CD4-positive, alpha-beta T cell treated with Interleukin-4 for 1 hour (primary cell): ENCODE measurements around the gene ERGIC3.
"Not testable (repeated sequence)": the region's sequence is repeated elsewhere in the genome, so short reads cannot be mapped to it uniquely, and the experiment has no call there.

ENCODE experiments used
- DNase-seq, 2 donors: peaks; one replicate each; pipeline ENCODE4 v3.0.0-alpha.2; 2020 to 2022

Gene ERGIC3

GRCh38 chr20:35541783-35542662, at the start of gene ERGIC3:
TSS of gene ERGIC3 (plus strand) at chr20:35542078. CDS start at chr20:35542098, 20 bp downstream.
- peak; percentile 97 to 98 for DNase-seq

- no peak for DNase-seq
Measured at GRCh38 chr20:35492352-35492751, 49.5 kb upstream of the ERGIC3 start.

- DNase-seq = no peak
Measured at GRCh38 chr20:35496481-35496880, 45.4 kb upstream of the ERGIC3 start.

- DNase-seq = no peak
Measured at GRCh38 chr20:35497320-35497719, 44.6 kb upstream of the ERGIC3 start.

- DNase-seq = no peak
Measured at GRCh38 chr20:35497780-35498189, 44.1 kb upstream of the ERGIC3 start.

- no peak for DNase-seq
Measured at GRCh38 chr20:35499271-35499670, 42.6 kb upstream of the ERGIC3 start.

GRCh38 chr20:35502352-35502751, 39.5 kb upstream of the ERGIC3 start:
- DNase-seq = peak in 1 of 2 donors; percentile 65

- DNase-seq = no peak
Measured at GRCh38 chr20:35503281-35503680, 38.6 kb upstream of the ERGIC3 start.

GRCh38 chr20:35503841-35504561, 37.9 kb upstream of the ERGIC3 start:
- DNase-seq = no peak

GRCh38 chr20:35504751-35505150, 37.1 kb upstream of the ERGIC3 start:
- DNase-seq = no peak

- no peak for DNase-seq
Measured at GRCh38 chr20:35506179-35506578, 35.7 kb upstream of the ERGIC3 start.

- DNase-seq = no peak
Measured at GRCh38 chr20:35506872-35507638, 34.8 kb upstream of the ERGIC3 start.

GRCh38 chr20:35508493-35509218, 33.2 kb upstream of the ERGIC3 start:
- DNase-seq = no peak

- DNase-seq = no peak
Measured at GRCh38 chr20:35510951-35511735, 30.7 kb upstream of the ERGIC3 start.

GRCh38 chr20:35511814-35512420, 30.0 kb upstream of the ERGIC3 start:
- DNase-seq = no peak

- DNase-seq = no peak
Measured at GRCh38 chr20:35514371-35514932, 27.4 kb upstream of the ERGIC3 start.

- no peak for DNase-seq
Measured at GRCh38 chr20:35515341-35515740, 26.5 kb upstream of the ERGIC3 start.

GRCh38 chr20:35515949-35516645, 25.8 kb upstream of the ERGIC3 start:
- no peak for DNase-seq

- no peak for DNase-seq
Measured at GRCh38 chr20:35517125-35517524, 24.8 kb upstream of the ERGIC3 start.

- DNase-seq = not testable (repeated sequence)
Measured at GRCh38 chr20:35517767-35518166, 24.1 kb upstream of the ERGIC3 start.
